HCT116 (cell line): Measurements from ENCODE around the gene SLAMF7. TPM values are rescaled to one million over a fixed set of nuclear protein-coding genes. Genes with fewer than 3 reads are reported as not detected.
"Not testable (repeated sequence)": the region's sequence is repeated elsewhere in the genome, so short reads cannot be mapped to it uniquely, and the experiment has no call there.

ENCODE experiments used
- ATAC-seq: fragments of 200-7000 bp; cut with Tn5 transposase; 2 replicates; pipeline ENCODE4 v1.9.1; 2020; ENCODE audit warnings: mild to moderate bottlenecking, moderate library complexity
- BruUV-seq: library from RNA; stranded (reverse); fragments of 400-500 nt; replicated peaks from 2 replicates; lab custom pipeline; 2021; lab: Mats Ljungman, UMichigan
- CTCF ChIA-PET: fragments of 300-600 bp; sonication (Branson Sonifier 250); formaldehyde crosslinking; loops from one replicate; lab custom pipeline; 2021; ENCODE audit warnings: antibody characterized with exemption; lab: Charles Lee
- POLR2A ChIA-PET: fragments of 300-600, 350-600 bp; sonication (Branson Sonifier 250); formaldehyde crosslinking; loops from one replicate; lab custom pipeline; 2021; ENCODE audit warnings: antibody characterized with exemption; lab: Charles Lee
- RAD21 ChIA-PET, 2 experiments: fragments of 300-600 bp; sonication (Branson Sonifier 250); formaldehyde crosslinking; loops; one replicate each; lab custom pipeline; 2023; ENCODE audit warnings: low total read pairs in 2 of 2; ENCODE audit not compliant: uncharacterized antibody in 2 of 2, unreplicated experiment in 2 of 2, low non-redundant PET in 1 of 2; lab: Charles Lee
- DNase-seq: peaks from one replicate; pipeline ENCODE4 v3.0.0-alpha.2; 2010; ENCODE audit warnings: low read depth, low spot score
- H2AFZ ChIP-seq: fragments of 200-600 bp; shearing (Covaris generic), sonication (generic); 2 replicates; pipeline ENCODE4 v1.6.1; 2017; ENCODE audit warnings: low read depth, mixed run types, mixed read lengths, antibody characterized with exemption, low read length; ENCODE audit not compliant: poor library complexity, severe bottlenecking
- H3K27ac ChIP-seq: 2 replicates; pipeline ENCODE4 v1.5.1; 2012; ENCODE audit warnings: low read depth, low read length
- H3K27me3 ChIP-seq: fragments of 200-600 bp; sonication (generic); 2 replicates; pipeline ENCODE4 v1.6.1; 2016; ENCODE audit warnings: mixed run types, low read length, mixed read lengths; ENCODE audit not compliant: insufficient read depth
- H3K36me3 ChIP-seq, 2 experiments: fragments of 200-500 bp in 1 of 2; fragments of 200-600 bp in 1 of 2; sonication (Bioruptor generic) in 1 of 2; sonication (generic) in 1 of 2; 2 replicates each; pipeline versions ENCODE4 v1.5.1 to v1.6.1; 2014 to 2016; ENCODE audit warnings: low read length in 2 of 2, inconsistent platforms in 1 of 2, mixed read lengths in 1 of 2, mixed run types in 1 of 2; ENCODE audit not compliant: insufficient read depth in 2 of 2, control insufficient read depth in 1 of 2
- H3K4me1 ChIP-seq, 2 experiments: fragments of 200-600 bp in 1 of 2; sonication (generic) in 1 of 2; 2 replicates each; pipeline versions ENCODE4 v1.5.1 to v1.6.1; 2012 to 2017; ENCODE audit warnings: low read length in 2 of 2, inconsistent platforms in 1 of 2, mild to moderate bottlenecking in 1 of 2, mixed read lengths in 1 of 2, mixed run types in 1 of 2, moderate library complexity in 1 of 2; ENCODE audit not compliant: insufficient read depth in 2 of 2, control insufficient read depth in 1 of 2
- H3K4me2 ChIP-seq: fragments of 200-600 bp; sonication (generic); 2 replicates; pipeline ENCODE4 v1.6.1; 2017; ENCODE audit warnings: mixed run types, low read length, mixed read lengths
- H3K4me3 ChIP-seq, 2 experiments: fragments of 200-600 bp in 1 of 2; sonication (generic) in 1 of 2; replicated peaks in 1 of 2; 2 replicates each; pipeline ENCODE4 v1.5.1; 2011 to 2016; ENCODE audit warnings: low read length in 2 of 2, control low read depth in 1 of 2, low read depth in 1 of 2, mild to moderate bottlenecking in 1 of 2, mixed read lengths in 1 of 2, mixed run types in 1 of 2
- H3K79me2 ChIP-seq: fragments of 200-600 bp; sonication (generic); 2 replicates; pipeline ENCODE4 v1.6.1; 2017; ENCODE audit warnings: mild to moderate bottlenecking, mixed run types, low read length, moderate library complexity, mixed read lengths; ENCODE audit not compliant: insufficient read depth
- H3K9ac ChIP-seq: fragments of 200-600 bp; sonication (generic); 2 replicates; pipeline ENCODE4 v1.6.1; 2016; ENCODE audit warnings: low read length, mixed read lengths
- H3K9me2 ChIP-seq: fragments of 200-600 bp; sonication (generic), shearing (Covaris generic); 2 replicates; pipeline ENCODE4 v1.6.1; 2017; ENCODE audit warnings: mixed run types, mild to moderate bottlenecking, moderate library complexity; ENCODE audit not compliant: insufficient read depth
- H3K9me3 ChIP-seq, 2 experiments: fragments of 200-500 bp in 1 of 2; fragments of 200-600 bp in 1 of 2; sonication (Bioruptor generic) in 1 of 2; sonication (generic) in 1 of 2; 2 replicates each; pipeline ENCODE4 v1.6.1; 2014 to 2017; ENCODE audit warnings: low read length in 2 of 2, mixed read lengths in 2 of 2, inconsistent platforms in 1 of 2, low read depth in 1 of 2, mild to moderate bottlenecking in 1 of 2, mixed run types in 1 of 2, moderate library complexity in 1 of 2; ENCODE audit not compliant: control insufficient read depth in 1 of 2, insufficient read depth in 1 of 2
- H4K20me1 ChIP-seq: fragments of 200-600 bp; sonication (generic), shearing (Covaris generic); 2 replicates; pipeline ENCODE4 v1.6.1; 2017; ENCODE audit warnings: mixed run types, mild to moderate bottlenecking, moderate library complexity; ENCODE audit not compliant: insufficient read depth
- EZH2 ChIP-seq: fragments of 200-600 bp; sonication (generic); IDR thresholded peaks from 2 replicates; pipeline ENCODE4 v1.6.1; 2017; ENCODE audit warnings: antibody characterized with exemption, mixed run types
- EZH2phosphoT487 ChIP-seq: fragments of 200-600 bp; IDR thresholded peaks from 2 replicates; pipeline ENCODE4 v1.6.1; 2018; ENCODE audit warnings: antibody characterized with exemption, borderline replicate concordance
- FOSL1 ChIP-seq: IDR thresholded peaks from 2 replicates; pipeline ENCODE4 v1.6.1; 2012; ENCODE audit warnings: low read depth
- JUND ChIP-seq: IDR thresholded peaks from 2 replicates; pipeline ENCODE4 v1.6.1; 2012
- POLR2A ChIP-seq: IDR thresholded peaks from 2 replicates; pipeline ENCODE4 v1.7.0; 2011; ENCODE audit warnings: borderline replicate concordance; ENCODE audit not compliant: insufficient read depth, insufficient read length; ENCODE audit errors: extremely low read depth
- POLR2AphosphoS5 ChIP-seq: IDR thresholded peaks from 2 replicates; pipeline ENCODE4 v1.6.1; 2011; ENCODE audit warnings: mild to moderate bottlenecking, low read depth, low read length, moderate library complexity
- RAD21 ChIP-seq: IDR thresholded peaks from 2 replicates; pipeline ENCODE4 v1.6.1; 2012; ENCODE audit warnings: low read depth, mild to moderate bottlenecking
- SP1 ChIP-seq: IDR thresholded peaks from 2 replicates; pipeline ENCODE4 v1.6.1; 2012; ENCODE audit warnings: low read depth
- TCF7L2 ChIP-seq: IDR thresholded peaks from 2 replicates; pipeline ENCODE4 v1.7.0; 2011; ENCODE audit warnings: borderline replicate concordance, inconsistent platforms; ENCODE audit not compliant: insufficient read depth, insufficient read length; ENCODE audit errors: extremely low read depth
- intact Hi-C: fragments of 100-400 bp; cut with micrococcal nuclease; formaldehyde crosslinking; loops from 2 replicates; pipeline ENCODE4 v1.10.0; 2022
- total RNA-seq: library from RNA; stranded (reverse); gene quantifications from one replicate; pipeline ENCODE4 v1.2.1, GENCODE V29; 2021; ENCODE audit not compliant: unreplicated experiment
- TF ChIP-seq, protein P1 (sequence below), 3 experiments: fragments of 200-600 bp in 1 of 3; sonication (generic) in 1 of 3; IDR thresholded peaks in 2 of 3; conservative IDR thresholded peaks in 1 of 3; 2 replicates each; pipeline ENCODE4 v1.5.1; 2012 to 2017; ENCODE audit warnings: low read depth in 2 of 3, low read length in 2 of 3, antibody characterized with exemption in 1 of 3, borderline replicate concordance in 1 of 3, control low read depth in 1 of 3, mild to moderate bottlenecking in 1 of 3, mixed read lengths in 1 of 3, mixed run types in 1 of 3, moderate library complexity in 1 of 3; ENCODE audit not compliant: insufficient read depth in 1 of 3
- TF ChIP-seq, protein P2 (sequence below): IDR thresholded peaks from 2 replicates; pipeline ENCODE4 v1.6.1; 2012; ENCODE audit warnings: low read depth

SLAMF7 gene
- total RNA-seq, 1 experiment from 2014 or later, result 0.34 TPM

DNA sequence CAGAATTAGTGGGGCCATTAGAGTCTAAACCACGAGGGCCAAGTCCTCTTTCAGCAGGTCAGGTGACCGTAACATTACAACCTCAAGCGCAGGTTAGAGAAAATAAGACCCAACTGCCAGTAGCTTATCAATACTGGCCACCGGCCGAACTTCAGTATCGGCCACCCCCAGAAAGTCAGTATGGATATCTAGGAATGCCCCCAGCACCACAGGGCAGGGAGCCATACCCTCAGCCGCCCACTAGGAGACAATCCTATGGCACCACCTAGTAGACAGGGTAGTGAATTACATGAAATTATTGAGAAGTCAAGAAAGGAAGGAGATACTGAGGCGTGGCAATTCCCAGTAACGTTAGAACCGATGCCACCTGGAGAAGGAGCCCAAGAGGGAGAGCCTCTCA, 46.7 kb upstream of the SLAMF7 start:
- H3K9me2 ChIP-seq, H3K79me2 ChIP-seq, H3K4me2 ChIP-seq, POLR2A ChIA-PET, H3K36me3 ChIP-seq, H4K20me1 ChIP-seq, H3K4me3 ChIP-seq, H3K27me3 ChIP-seq, H3K27ac ChIP-seq, ATAC-seq, RAD21 ChIA-PET, BruUV-seq, H3K9ac ChIP-seq, H2AFZ ChIP-seq, H3K9me3 ChIP-seq, H3K4me1 ChIP-seq: not testable (repeated sequence)
- CTCF ChIA-PET, result interaction anchor here (1.3 kb wide), 1 partner anchor 11 kb away, joined by 3 read pairs; no protein-coding TSS in a partner anchor
- peak; percentile 6 for DNase-seq
- intact Hi-C loops, result loop anchor here (2.0 kb wide), 1 partner anchor 18 kb away; no protein-coding TSS in a partner anchor
- peak; percentile 46 for TF ChIP-seq RAD21
- TF ChIP-seq, protein P1, sequence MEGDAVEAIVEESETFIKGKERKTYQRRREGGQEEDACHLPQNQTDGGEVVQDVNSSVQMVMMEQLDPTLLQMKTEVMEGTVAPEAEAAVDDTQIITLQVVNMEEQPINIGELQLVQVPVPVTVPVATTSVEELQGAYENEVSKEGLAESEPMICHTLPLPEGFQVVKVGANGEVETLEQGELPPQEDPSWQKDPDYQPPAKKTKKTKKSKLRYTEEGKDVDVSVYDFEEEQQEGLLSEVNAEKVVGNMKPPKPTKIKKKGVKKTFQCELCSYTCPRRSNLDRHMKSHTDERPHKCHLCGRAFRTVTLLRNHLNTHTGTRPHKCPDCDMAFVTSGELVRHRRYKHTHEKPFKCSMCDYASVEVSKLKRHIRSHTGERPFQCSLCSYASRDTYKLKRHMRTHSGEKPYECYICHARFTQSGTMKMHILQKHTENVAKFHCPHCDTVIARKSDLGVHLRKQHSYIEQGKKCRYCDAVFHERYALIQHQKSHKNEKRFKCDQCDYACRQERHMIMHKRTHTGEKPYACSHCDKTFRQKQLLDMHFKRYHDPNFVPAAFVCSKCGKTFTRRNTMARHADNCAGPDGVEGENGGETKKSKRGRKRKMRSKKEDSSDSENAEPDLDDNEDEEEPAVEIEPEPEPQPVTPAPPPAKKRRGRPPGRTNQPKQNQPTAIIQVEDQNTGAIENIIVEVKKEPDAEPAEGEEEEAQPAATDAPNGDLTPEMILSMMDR (IDR thresholded peaks at IDR 0.05 in 2 of 3, conservative IDR thresholded peaks at IDR 0.05 in 1 of 3; ENCODE audit: borderline replicate concordance in 1 of 3, insufficient read depth in 1 of 3, low read depth in 2 of 3, low read length in 2 of 3), result peak; percentile 43 to 57 (median 54); a peak in 5 of 6 replicates

DNA sequence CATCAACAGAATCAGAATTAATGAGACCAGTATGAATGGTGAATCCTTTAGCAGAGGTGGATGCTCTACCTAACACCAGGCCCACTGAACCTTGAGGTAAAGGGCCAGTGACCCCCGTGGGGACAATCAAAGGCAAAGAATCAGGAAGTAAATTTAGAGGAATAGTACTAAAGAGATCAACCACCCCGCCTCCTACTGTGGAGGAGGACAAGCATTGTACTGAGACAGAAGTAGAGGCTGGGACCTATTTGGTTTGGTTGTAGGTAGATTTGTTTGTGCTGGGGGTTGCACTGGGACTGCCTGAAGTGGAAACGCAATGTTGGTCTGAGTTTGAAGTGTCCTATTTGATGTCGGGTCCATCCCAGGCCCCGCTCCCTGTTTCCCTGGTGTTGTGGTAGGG, 36.9 kb upstream of the SLAMF7 start:
- intact Hi-C loops, result no loop called here
- Histone ChIP-seq H3K4me1 (no peaks in the 10 kb centered on the region), H3K9me3 (no peaks in the 10 kb centered on the region), H3K27me3 (no peaks in the 10 kb centered on the region), H3K9me2 (no peaks in the 10 kb centered on the region), H4K20me1 (no peaks in the 10 kb centered on the region), H3K27ac (no peak overlapping the region), H3K79me2 (no peaks in the 10 kb centered on the region), H3K4me2 (no peak overlapping the region), H2AFZ (no peak overlapping the region), H3K4me3 (no peak overlapping the region), H3K9ac (no peak overlapping the region), H3K36me3 (no peaks in the 10 kb centered on the region)
- no TSS peak for BruUV-seq
- no peak for ATAC-seq
- ChIA-PET CTCF (no interaction called here), RAD21 (no interaction called here), POLR2A (no interaction called here)
- DNase-seq, result no peak
- TF ChIP-seq JUND (no peak), SP1 (no peak), TCF7L2 (no peak), FOSL1 (no peak), POLR2A (no peak), POLR2AphosphoS5 (no peak), EZH2phosphoT487 (no peak), EZH2 (no peak)
- TF ChIP-seq, protein P1 (IDR thresholded peaks at IDR 0.05 in 2 of 3, conservative IDR thresholded peaks at IDR 0.05 in 1 of 3; ENCODE audit: borderline replicate concordance in 1 of 3, insufficient read depth in 1 of 3, low read depth in 2 of 3, low read length in 2 of 3), result no peak
- TF ChIP-seq, protein P2, sequence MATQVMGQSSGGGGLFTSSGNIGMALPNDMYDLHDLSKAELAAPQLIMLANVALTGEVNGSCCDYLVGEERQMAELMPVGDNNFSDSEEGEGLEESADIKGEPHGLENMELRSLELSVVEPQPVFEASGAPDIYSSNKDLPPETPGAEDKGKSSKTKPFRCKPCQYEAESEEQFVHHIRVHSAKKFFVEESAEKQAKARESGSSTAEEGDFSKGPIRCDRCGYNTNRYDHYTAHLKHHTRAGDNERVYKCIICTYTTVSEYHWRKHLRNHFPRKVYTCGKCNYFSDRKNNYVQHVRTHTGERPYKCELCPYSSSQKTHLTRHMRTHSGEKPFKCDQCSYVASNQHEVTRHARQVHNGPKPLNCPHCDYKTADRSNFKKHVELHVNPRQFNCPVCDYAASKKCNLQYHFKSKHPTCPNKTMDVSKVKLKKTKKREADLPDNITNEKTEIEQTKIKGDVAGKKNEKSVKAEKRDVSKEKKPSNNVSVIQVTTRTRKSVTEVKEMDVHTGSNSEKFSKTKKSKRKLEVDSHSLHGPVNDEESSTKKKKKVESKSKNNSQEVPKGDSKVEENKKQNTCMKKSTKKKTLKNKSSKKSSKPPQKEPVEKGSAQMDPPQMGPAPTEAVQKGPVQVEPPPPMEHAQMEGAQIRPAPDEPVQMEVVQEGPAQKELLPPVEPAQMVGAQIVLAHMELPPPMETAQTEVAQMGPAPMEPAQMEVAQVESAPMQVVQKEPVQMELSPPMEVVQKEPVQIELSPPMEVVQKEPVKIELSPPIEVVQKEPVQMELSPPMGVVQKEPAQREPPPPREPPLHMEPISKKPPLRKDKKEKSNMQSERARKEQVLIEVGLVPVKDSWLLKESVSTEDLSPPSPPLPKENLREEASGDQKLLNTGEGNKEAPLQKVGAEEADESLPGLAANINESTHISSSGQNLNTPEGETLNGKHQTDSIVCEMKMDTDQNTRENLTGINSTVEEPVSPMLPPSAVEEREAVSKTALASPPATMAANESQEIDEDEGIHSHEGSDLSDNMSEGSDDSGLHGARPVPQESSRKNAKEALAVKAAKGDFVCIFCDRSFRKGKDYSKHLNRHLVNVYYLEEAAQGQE, result no peak
